Natural killer cell (primary cell): ENCODE results near the gene HOXA7. TPM values are rescaled to one million over a fixed set of nuclear protein-coding genes. Genes with fewer than 3 reads are reported as not detected.

Source experiments
- ATAC-seq, 3 donors: fragments of 150-1000 bp in 2 of 3; fragments of 200-7000 bp in 1 of 3; cut with Tn5 transposase; 1 replicate in 1 of 3; 2 replicates in 2 of 3; pipeline ENCODE4 v1.10.0; 2021; ENCODE audit warnings: mild to moderate bottlenecking in 2 of 3, moderate library complexity in 2 of 3
- DNase-seq, 2 donors: peaks; one replicate each; pipeline versions ENCODE4 v3.0.0 to v3.0.0-alpha.2; 2013 to 2021; ENCODE audit warnings: mixed read lengths in 1 of 2
- H3K27ac ChIP-seq: one replicate; pipeline ENCODE4 v1.5.1; 2013; ENCODE audit warnings: mild to moderate bottlenecking, low read length
- H3K27me3 ChIP-seq: one replicate; pipeline ENCODE4 v1.6.1; 2013; ENCODE audit warnings: low read length; ENCODE audit not compliant: control insufficient read depth, insufficient read depth
- H3K36me3 ChIP-seq: one replicate; pipeline ENCODE4 v1.6.1; 2013; ENCODE audit warnings: low read length; ENCODE audit not compliant: control insufficient read depth, insufficient read depth
- H3K4me1 ChIP-seq: one replicate; pipeline ENCODE4 v1.6.1; 2013; ENCODE audit warnings: low read length; ENCODE audit not compliant: control insufficient read depth, insufficient read depth
- H3K4me3 ChIP-seq: one replicate; pipeline ENCODE4 v1.5.1; 2013; ENCODE audit warnings: low read length
- H3K9me3 ChIP-seq: one replicate; pipeline ENCODE4 v1.6.1; 2013; ENCODE audit warnings: low read length; ENCODE audit not compliant: control insufficient read depth, insufficient read depth
- H3K27ac Mint-ChIP-seq, 2 donors: one replicate each; pipeline ENCODE4 v1.8.0; 2022; ENCODE audit warnings: mild to moderate bottlenecking in 2 of 2, mixed read lengths in 2 of 2, moderate library complexity in 1 of 2
- H3K27me3 Mint-ChIP-seq, 2 donors: one replicate each; pipeline ENCODE4 v1.8.0; 2022; ENCODE audit warnings: low read depth in 2 of 2, mixed read lengths in 2 of 2
- H3K36me3 Mint-ChIP-seq: one replicate; pipeline ENCODE4 v1.8.0; 2022; ENCODE audit warnings: mixed read lengths
- H3K4me1 Mint-ChIP-seq, 2 donors: one replicate each; pipeline ENCODE4 v1.8.0; 2022; ENCODE audit warnings: mixed read lengths in 2 of 2
- H3K4me3 Mint-ChIP-seq: one replicate; pipeline ENCODE4 v1.8.0; 2022; ENCODE audit warnings: mild to moderate bottlenecking, moderate library complexity, mixed read lengths
- H3K9me3 Mint-ChIP-seq, 2 donors: one replicate each; pipeline ENCODE4 v1.8.0; 2022; ENCODE audit warnings: mixed read lengths in 2 of 2
- WGBS: methylation state at CpG from one replicate; pipeline ENCODE4 v1.1.7; 2013; ENCODE audit warnings: missing lambda C conversion rate; ENCODE audit not compliant: insufficient coverage; 5-methylcytosine and 5-hydroxymethylcytosine counted together
- intact Hi-C: fragments of 100-400 bp; cut with micrococcal nuclease; formaldehyde crosslinking; loops from one replicate; pipeline ENCODE4 v1.14.2; 2022
- total RNA-seq, 4 donors: library from RNA; stranded (reverse); fragments of 120-200 nt in 1 of 4; gene quantifications; one replicate each; pipeline versions ENCODE4 v1.2.3 to v1.2.4, GENCODE V29; 2013 to 2022
- TF ChIP-seq, protein P1 (sequence below): fragments of 200-600 bp; IDR thresholded peaks from one replicate; pipeline ENCODE4 v1.8.0; 2022; ENCODE audit warnings: antibody characterized with exemption

The HOXA7 gene
- total RNA-seq, 3 donors from 2014 or later (not counting 1 experiment from before 2014, with no cell fraction given), result not detected

DNA sequence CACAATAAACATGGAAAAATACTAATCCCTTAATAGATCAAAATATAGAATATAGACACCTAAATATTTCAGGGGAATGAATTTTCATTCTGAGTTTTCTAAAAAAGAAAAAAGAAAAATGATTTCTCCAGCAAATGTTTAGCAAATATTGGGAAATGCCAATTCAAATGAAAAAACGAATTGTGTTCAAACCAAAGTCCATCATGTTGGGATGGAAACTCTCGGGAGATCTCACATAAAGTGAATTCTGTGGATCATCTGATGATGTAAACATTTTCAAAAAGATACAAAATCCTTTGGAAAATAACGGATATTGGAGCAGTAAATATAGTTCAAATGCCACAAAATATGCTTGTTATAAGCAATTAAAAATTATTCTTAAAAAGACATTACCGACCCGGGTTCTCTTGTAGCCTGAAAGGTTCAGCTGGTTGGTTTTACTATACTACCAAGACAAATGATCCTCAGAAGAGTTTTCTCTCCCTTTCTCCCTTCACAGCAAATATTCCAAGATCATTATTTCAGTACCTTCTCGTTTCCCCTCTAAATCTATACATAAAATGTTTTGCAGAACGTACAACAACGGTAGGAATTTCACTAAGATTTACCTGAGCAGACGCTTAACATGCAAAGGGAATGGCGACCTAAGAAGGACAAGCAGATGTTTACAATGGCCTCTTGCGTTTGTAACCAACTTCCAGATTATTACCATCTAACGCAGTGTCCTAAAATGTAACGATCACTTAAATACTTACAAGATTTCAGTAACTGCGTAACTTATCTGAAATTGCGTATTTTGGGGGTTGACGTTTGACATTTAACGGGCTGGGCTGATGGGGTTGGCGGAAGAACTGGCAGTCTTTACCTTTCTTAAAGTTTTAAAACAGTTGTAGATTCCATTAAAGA is 40.9 kb upstream of the HOXA7 start:
- Histone ChIP-seq H3K27ac (no peak overlapping the region), H3K9me3 (no peaks in the 10 kb centered on the region), H3K4me3 (no peak overlapping the region), H3K27me3 (peaks cover 83% of the 10 kb centered on the region), H3K4me1 (peaks cover 44% of the 10 kb centered on the region), H3K36me3 (no peaks in the 10 kb centered on the region)
- intact Hi-C loops, result loop anchor here (5.0 kb wide), 2 partner anchors 880 to 900 kb away; no protein-coding TSS in a partner anchor
- Mint-ChIP-seq H3K27ac (peak overlapping the region in 1 of 2 donors; percentile 34), H3K4me1 (peaks cover 24 to 38% of the 10 kb centered on the region in 2 donors), H3K9me3 (no peaks in the 10 kb centered on the region), H3K36me3 (no peaks in the 10 kb centered on the region), H3K4me3 (peak overlapping the region; percentile 26), H3K27me3 (peaks cover 72 to 79% of the 10 kb centered on the region in 2 donors)
- TF ChIP-seq, protein P1, sequence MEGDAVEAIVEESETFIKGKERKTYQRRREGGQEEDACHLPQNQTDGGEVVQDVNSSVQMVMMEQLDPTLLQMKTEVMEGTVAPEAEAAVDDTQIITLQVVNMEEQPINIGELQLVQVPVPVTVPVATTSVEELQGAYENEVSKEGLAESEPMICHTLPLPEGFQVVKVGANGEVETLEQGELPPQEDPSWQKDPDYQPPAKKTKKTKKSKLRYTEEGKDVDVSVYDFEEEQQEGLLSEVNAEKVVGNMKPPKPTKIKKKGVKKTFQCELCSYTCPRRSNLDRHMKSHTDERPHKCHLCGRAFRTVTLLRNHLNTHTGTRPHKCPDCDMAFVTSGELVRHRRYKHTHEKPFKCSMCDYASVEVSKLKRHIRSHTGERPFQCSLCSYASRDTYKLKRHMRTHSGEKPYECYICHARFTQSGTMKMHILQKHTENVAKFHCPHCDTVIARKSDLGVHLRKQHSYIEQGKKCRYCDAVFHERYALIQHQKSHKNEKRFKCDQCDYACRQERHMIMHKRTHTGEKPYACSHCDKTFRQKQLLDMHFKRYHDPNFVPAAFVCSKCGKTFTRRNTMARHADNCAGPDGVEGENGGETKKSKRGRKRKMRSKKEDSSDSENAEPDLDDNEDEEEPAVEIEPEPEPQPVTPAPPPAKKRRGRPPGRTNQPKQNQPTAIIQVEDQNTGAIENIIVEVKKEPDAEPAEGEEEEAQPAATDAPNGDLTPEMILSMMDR, result no peak
- ATAC-seq (no peak), DNase-seq (no peak)
- 20% methylated on average over 17 of the region's 18 CpGs for WGBS

GRCh38 chr7:27196287-27196767 is 39.9 kb upstream of the HOXA7 start:
- Mint-ChIP-seq H3K27ac (no peak overlapping the region), H3K4me3 (peak overlapping the region; percentile 26), H3K4me1 (peaks cover 28 to 32% of the 10 kb centered on the region in 2 donors), H3K27me3 (peaks cover 71 to 79% of the 10 kb centered on the region in 2 donors), H3K36me3 (no peaks in the 10 kb centered on the region), H3K9me3 (no peaks in the 10 kb centered on the region)
- ATAC-seq, result peak in 2 of 3 donors; percentile 36 to 38
- peaks cover 85% of the 10 kb centered on the region for H3K27me3 ChIP-seq
- TF ChIP-seq, protein P1, result peak; percentile 92
- WGBS, result 1% methylated on average over 6 of the region's 6 CpGs
- intact Hi-C loops, result loop anchor here (1.0 to 5.0 kb wide), 5 partner anchors 380 to 901 kb away; no protein-coding TSS in a partner anchor
- no peak overlapping the region for H3K27ac ChIP-seq
- no peaks in the 10 kb centered on the region for H3K36me3 ChIP-seq
- no peaks in the 10 kb centered on the region for H3K9me3 ChIP-seq
- no peak overlapping the region for H3K4me3 ChIP-seq
- H3K4me1 ChIP-seq, result peaks cover 41% of the 10 kb centered on the region
- DNase-seq, result peak; percentile 73 to 89

- Histone ChIP-seq H3K9me3 (no peaks in the 10 kb centered on the region), H3K27me3 (peaks cover 87% of the 10 kb centered on the region), H3K27ac (no peak overlapping the region), H3K4me3 (no peak overlapping the region), H3K4me1 (peaks cover 28% of the 10 kb centered on the region), H3K36me3 (no peaks in the 10 kb centered on the region)
- Mint-ChIP-seq H3K9me3 (no peaks in the 10 kb centered on the region), H3K27me3 (peaks cover 71 to 84% of the 10 kb centered on the region in 2 donors), H3K4me3 (no peak overlapping the region), H3K4me1 (peaks cover 22 to 24% of the 10 kb centered on the region in 2 donors), H3K36me3 (no peaks in the 10 kb centered on the region), H3K27ac (no peak overlapping the region)
- DNase-seq, result no peak
- intact Hi-C loops, result loop anchor here (5.0 kb wide), 2 partner anchors 882 to 902 kb away; no protein-coding TSS in a partner anchor
- TF ChIP-seq, protein P1, result no peak
- 35% methylated on average over 8 of the region's 9 CpGs for WGBS
- no peak for ATAC-seq
These were observed 38.4 kb upstream of the HOXA7 start for GRCh38 chr7:27194686-27195379.
